DMS53 treated with DMSO at 0.1 percent for 48 hours (cell line): ENCODE data around the gene SPRY1.

Source experiments
- DNase-seq: peaks from one replicate; lab custom pipeline; 2025; ENCODE audit not compliant: unreplicated experiment; lab: John Stamatoyannopoulos, UW

SPRY1 gene

DNA sequence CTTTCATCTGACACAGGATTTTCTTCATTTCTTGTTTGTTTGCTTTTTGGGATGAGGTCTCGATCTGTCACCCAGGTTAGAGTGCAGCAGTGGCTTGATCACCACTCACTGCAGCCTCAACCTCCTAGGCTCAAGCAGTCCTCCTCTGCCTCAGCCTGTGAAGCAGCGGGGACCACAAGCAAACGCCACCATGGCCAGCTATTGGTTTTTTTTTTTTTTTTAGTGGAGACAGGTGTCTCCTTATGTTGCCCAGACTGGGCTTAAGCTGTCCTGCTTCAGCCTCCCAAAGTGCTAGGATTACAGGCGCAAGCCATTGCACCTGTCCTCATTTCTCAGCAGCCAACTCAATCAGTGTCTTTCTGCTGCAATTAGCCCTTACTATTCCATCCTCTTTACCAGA, 10.3 kb downstream of the SPRY1 start:
- peak; percentile 29 for DNase-seq

GRCh38 chr4:123408471-123409084, 12.0 kb downstream of the SPRY1 start:
- no peak for DNase-seq

GRCh38 chr4:123409334-123409733, 12.7 kb downstream of the SPRY1 start:
- no peak for DNase-seq

GRCh38 chr4:123411514-123411913, 14.9 kb downstream of the SPRY1 start:
- no peak for DNase-seq

DNA sequence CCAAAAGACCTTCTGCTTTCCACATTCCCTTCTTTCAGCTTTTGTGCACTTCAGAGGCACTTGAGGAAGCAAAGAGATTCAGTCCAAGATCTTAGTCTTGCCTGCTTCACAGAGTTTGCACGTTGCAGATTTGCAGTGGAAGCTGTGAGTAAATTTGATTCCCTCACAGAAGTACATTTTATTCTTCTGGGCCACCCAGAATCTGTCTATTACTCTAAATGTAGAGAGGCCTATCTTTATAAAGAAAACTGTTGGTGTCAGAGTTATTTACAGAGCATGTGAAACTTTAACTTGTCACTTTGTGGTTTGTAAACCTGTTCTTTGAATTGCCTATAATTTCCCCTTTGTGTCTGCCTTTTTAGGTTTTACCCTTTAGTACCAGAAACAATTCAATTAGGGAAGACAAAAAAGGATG, 15.5 kb downstream of the SPRY1 start:
- no peak for DNase-seq

- no peak for DNase-seq
These were observed 16.3 kb downstream of the SPRY1 start for GRCh38 chr4:123412700-123413512.

DNA sequence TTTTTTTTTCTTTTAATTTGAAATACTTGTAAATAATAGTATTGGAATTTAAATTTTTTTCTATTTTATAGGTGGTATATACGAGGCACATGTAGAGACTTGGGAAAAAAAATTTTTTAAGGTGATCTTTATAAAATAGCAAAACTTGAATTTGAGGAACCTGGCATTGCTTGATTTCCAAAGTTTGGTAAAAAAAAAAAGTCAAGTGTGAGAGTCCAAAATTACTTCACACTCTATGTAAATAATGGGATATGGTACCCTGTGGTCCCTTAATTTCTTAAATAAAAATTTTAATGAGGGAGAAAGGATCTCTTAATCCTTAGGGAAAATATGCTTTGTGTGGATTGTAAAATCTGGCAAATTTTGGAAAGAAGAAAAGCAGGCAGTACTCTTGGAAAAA, 19.0 kb downstream of the SPRY1 start:
- no peak for DNase-seq

GRCh38 chr4:123415977-123416376, 19.4 kb downstream of the SPRY1 start:
- DNase-seq = no peak

DNA sequence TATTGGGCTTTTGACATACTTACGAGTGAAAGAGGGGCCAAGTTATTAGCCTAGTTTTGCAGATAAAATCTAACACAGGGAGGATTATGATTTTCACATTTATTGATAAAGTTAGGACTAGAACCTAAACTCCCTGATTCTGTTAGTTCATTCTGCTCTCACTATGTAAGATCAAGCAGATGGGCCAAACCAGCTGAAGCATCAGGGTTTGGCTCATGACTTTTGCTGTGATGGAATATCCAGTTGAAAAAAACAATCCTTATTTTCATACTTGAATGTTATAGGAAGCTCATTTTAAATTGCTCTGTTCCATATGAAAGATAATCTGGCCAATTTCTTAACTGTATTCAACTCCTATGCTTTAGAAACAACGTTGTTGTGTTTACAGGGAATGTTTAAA, 21.2 kb downstream of the SPRY1 start:
- no peak for DNase-seq

GRCh38 chr4:123418351-123418931, 21.8 kb downstream of the SPRY1 start:
- peak; percentile 74 for DNase-seq

DNA sequence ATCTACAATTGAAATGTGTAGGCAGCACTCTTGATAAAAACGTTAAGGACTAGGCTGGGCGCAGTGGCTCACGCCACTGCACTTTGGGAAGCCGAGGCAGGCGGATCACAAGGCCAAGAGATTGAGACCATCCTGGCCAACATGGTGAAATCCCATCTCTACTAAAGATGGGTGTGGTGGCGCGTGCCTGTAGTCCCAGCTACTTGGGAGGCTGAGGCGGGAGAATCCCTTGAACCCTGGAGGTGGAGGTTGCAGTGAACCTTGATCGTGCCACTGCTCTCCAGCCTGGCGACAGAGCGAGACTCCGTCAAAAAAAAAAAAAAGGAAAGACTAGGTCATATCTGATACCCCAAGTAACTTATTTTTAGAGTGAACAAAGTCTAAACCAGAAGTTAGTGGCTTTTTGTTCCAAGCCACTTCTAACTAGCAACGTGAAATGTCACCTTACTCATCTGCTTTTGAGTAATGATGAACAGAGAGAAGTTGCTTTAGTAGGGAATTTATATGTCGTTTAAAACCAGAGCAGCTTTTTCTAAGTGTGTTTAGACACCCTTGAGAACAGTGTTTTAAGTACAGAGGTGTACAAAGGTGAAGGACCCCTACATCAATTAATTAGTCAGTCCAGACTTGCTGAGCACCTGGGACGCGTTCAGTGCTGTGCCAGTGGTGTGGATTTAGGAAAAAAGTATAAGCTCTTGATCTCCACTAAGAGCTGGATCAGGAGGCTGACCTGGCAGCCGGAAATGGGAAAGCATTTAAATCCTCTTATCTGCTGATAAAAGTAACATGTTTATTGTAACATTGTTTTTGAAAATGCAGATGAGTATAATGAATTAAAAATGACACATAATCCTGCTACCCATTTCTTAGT, 23.5 kb downstream of the SPRY1 start:
- DNase-seq = no peak

DNA sequence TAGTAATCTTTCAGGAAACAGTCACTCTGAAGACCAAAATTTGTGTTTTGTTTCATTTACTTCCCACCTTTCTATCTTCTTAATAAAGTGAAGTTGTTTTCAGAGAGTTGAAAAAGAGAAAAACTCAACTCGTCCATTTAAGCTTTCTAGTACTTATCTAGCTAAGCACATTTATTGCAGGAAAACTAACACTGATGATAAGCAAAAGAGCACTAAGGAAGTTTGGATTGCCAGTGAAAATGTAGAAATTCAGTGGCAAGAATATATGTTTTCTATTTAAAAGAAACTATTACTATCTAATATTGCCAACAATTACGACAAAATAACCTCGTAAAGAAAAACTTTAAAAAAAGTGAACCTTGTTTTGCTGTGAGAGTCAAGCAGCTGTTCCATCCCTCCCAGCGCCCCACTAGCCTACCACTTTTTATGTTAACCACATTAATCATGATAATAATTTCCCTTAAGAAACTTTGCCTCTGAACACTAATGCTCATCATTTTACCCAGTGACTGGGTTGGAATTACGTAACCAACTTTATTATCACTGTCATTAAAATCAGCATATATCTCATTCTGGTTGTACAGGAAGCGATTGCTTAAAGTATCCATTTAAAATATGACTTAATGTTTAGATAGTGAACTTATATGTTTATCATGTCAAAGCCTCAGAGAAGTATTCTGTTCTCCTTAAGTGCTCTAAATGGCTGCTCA, 24.8 kb downstream of the SPRY1 start:
- no peak for DNase-seq

DNA sequence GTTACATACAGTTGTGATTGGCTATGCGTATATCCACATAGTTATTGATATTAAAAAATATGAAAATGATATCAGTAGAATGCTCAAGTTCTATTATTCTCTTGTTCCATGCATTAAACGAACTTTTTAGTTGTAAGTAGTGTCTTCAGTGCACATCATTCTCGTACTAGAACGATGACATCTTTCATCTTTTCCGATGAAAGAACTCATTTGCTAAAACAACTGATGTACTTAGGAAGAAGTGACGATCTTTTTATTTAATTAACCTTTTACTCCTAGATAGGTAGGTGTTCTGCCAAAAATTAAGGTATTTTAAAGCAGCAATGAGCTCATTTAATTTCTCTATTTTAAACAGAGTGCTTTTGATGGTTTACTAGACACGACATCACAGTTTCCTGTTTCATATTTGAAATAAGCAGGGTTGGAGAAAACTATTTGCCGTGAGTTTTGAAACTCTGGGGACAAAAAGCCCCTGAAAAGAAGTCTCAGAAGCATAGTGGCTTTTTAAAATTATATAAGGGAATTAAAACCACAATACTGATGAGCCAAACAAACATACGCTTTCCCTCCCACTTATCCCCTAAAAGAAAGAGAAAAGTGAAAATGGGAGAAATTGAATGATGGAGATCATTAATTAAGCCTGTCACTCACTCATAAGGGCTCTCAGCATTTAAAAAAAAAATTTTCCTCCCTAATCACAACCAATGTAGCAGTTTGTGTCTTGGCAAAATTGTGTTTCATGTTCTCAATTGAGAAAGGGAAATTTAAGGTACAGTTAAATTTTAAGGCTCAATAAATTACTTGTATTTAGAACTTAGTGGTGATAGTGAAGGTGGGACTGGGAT, 25.6 kb downstream of the SPRY1 start:
- DNase-seq = no peak

GRCh38 chr4:123423819-123424218, 27.2 kb downstream of the SPRY1 start:
- DNase-seq = no peak

DNA sequence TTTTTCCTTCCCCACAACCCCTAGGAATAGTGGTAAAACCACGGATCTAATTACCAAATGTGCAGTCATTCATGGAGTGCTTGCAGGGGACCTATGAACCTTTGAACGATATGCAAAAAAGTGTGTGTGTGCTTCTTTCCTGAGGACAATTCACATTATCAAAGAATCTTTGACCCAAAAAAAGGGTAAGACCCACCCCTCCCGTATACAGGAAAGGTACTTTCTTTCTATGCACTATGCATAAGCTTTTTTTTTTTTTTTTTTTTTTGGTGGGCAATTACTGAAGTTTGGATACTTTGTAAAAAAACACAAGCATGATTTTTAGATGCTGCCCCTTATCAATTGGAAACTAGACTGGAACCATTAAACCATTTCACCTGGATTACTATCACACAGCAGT, 31.4 kb downstream of the SPRY1 start:
- DNase-seq = no peak

DNA sequence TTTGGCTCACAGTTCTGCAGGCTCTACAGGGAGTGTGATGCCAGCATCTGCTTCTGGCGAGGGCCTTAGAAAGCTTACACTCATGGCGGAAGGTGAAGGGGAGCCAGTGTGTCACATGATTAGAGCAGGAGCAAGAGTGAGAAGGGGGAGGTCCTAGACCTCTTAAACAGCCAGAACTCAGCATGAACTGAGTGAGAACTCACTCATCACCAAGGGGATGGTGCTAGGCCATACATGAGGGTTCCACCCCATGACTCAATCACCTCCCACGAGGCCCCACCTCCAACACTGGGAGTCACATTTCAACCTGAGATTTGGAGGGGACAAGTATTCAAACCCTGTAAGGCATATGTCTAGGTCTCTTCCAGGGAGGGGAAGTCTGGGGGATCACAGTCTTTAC, 33.4 kb downstream of the SPRY1 start:
- no peak for DNase-seq

DNA sequence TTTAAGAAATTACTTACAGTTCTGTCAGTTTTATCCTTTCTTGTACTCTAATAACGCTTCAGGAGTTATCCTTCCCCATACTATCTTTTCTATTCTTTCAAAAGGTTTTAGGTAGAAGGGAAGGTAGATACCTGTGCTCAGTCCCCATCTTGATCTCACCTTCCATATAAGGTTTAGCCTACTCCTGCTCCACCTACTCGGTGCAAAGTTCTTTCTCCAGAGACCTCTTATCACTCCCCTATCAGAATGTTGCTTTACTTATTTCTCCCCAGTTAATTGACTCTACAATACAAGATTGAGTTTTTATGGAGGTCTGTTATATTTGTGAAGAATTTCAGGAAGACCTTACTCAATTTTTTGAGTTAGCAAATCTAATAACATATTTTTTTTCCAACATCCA, 33.9 kb downstream of the SPRY1 start:
- DNase-seq = no peak

- DNase-seq = no peak
These were observed 37.0 kb downstream of the SPRY1 start for GRCh38 chr4:123433573-123433972.

- no peak for DNase-seq
These were observed 37.4 kb downstream of the SPRY1 start for GRCh38 chr4:123433976-123434375.
